GM23248 (cell line): ENCODE data around the gene TBC1D24. TPM values are rescaled to one million over a fixed set of nuclear protein-coding genes. Genes with fewer than 3 reads are reported as not detected.
A peak's percentile ranks its signal among the peaks of the same experiment; 100 is the strongest.
"Not testable (repeated sequence)": the region's sequence is repeated elsewhere in the genome, so short reads cannot be mapped to it uniquely, and the experiment has no call there.

Experiments used
- DNase-seq: peaks from one replicate; pipeline ENCODE4 v3.0.0-alpha.2; 2015
- H2AFZ ChIP-seq: fragments of 200-600 bp; sonication (generic); 2 replicates; pipeline ENCODE4 v1.6.1; 2016; ENCODE audit warnings: antibody characterized with exemption
- H3F3A ChIP-seq: fragments of 200-600 bp; sonication (generic); 2 replicates; pipeline ENCODE4 v1.6.1; 2016; ENCODE audit warnings: mild to moderate bottlenecking, antibody characterized with exemption, mixed run types; ENCODE audit not compliant: insufficient read depth
- H3K27ac ChIP-seq: fragments of 200-600 bp; sonication (generic); 2 replicates; pipeline ENCODE4 v1.5.1; 2016; ENCODE audit warnings: mild to moderate bottlenecking
- H3K27me3 ChIP-seq: fragments of 200-600 bp; sonication (generic); replicated peaks from 2 replicates; pipeline ENCODE4 v1.6.1; 2016; ENCODE audit warnings: mild to moderate bottlenecking; ENCODE audit not compliant: insufficient read depth
- H3K36me3 ChIP-seq: fragments of 200-600 bp; sonication (generic); 2 replicates; pipeline ENCODE4 v1.6.1; 2016; ENCODE audit warnings: low read depth, mild to moderate bottlenecking
- H3K4me1 ChIP-seq: fragments of 200-600 bp; sonication (generic); 2 replicates; pipeline ENCODE4 v1.6.1; 2016; ENCODE audit warnings: mild to moderate bottlenecking; ENCODE audit not compliant: insufficient read depth
- H3K4me2 ChIP-seq: fragments of 200-600 bp; sonication (generic); one replicate; pipeline ENCODE4 v1.6.1; 2016; ENCODE audit warnings: mild to moderate bottlenecking; ENCODE audit not compliant: unreplicated experiment
- H3K4me3 ChIP-seq: fragments of 200-600 bp; sonication (generic); 2 replicates; pipeline ENCODE4 v1.5.1; 2016; ENCODE audit warnings: mild to moderate bottlenecking
- H3K79me2 ChIP-seq: fragments of 200-600 bp; sonication (generic); 2 replicates; pipeline ENCODE4 v1.6.1; 2016; ENCODE audit warnings: mild to moderate bottlenecking; ENCODE audit not compliant: insufficient read depth
- H3K9ac ChIP-seq: fragments of 200-600 bp; sonication (generic); 2 replicates; pipeline ENCODE4 v1.6.1; 2016; ENCODE audit warnings: mild to moderate bottlenecking
- H3K9me2 ChIP-seq: fragments of 200-600 bp; sonication (generic); 2 replicates; pipeline ENCODE4 v1.6.1; 2016; ENCODE audit warnings: mixed run types, mild to moderate bottlenecking, moderate library complexity; ENCODE audit not compliant: insufficient read depth
- H3K9me3 ChIP-seq: fragments of 200-600 bp; sonication (generic); one replicate; pipeline ENCODE4 v1.6.1; 2017; ENCODE audit warnings: low read depth
- H4K20me1 ChIP-seq: fragments of 200-600 bp; sonication (generic); 2 replicates; pipeline ENCODE4 v1.6.0; 2016; ENCODE audit not compliant: insufficient read depth
- EZH2 ChIP-seq: fragments of 200-600 bp; sonication (generic); IDR thresholded peaks from 2 replicates; pipeline ENCODE4 v1.6.1; 2018; ENCODE audit warnings: antibody characterized with exemption, mild to moderate bottlenecking; ENCODE audit not compliant: insufficient read depth, poor library complexity, severe bottlenecking
- EZH2phosphoT487 ChIP-seq: fragments of 200-600 bp; sonication (generic); IDR thresholded peaks from 2 replicates; pipeline ENCODE4 v1.6.1; 2018; ENCODE audit warnings: antibody characterized with exemption, moderate library complexity, mild to moderate bottlenecking, low read depth; ENCODE audit not compliant: insufficient read depth
- WGBS, 2 experiments: methylation state at CpG; one replicate each; pipeline ENCODE4 v1.1.6; 2015 to 2017; ENCODE audit warnings: low lambda C conversion rate in 2 of 2, low coverage in 1 of 2; ENCODE audit errors: missing lambda C conversion rate in 2 of 2; 5-methylcytosine and 5-hydroxymethylcytosine counted together
- in situ Hi-C: fragments of 300-500 bp; cut with MboI; formaldehyde crosslinking; loops from 2 replicates; pipeline ENCODE4 v1.15.0; 2020
- polyA plus RNA-seq: library from polyadenylated mRNA; unstranded; fragments of >200 nt; fragmentation: Nextera tagmentation; extraction: Ambion mirVana; gene quantifications from 2 replicates; pipeline ENCODE4 v1.2.1, GENCODE V29; 2016
- total RNA-seq: library from RNA; depleted of rRNA; stranded (reverse); fragments of >200 nt; shearing (Covaris generic); gene quantifications from 2 replicates; pipeline ENCODE4 v1.2.3, GENCODE V29; 2014

TBC1D24 gene
- total and polyA plus RNA-seq, 2 experiments from 2014 or later: 10.1 to 18.7 TPM

- TF ChIP-seq EZH2 (no peak), EZH2phosphoT487 (no peak)
- Histone ChIP-seq H3K79me2 (no peaks in the 10 kb centered on the region), H3K4me1 (peaks cover 18% of the 10 kb centered on the region), H3K4me3 (peak overlapping the region; percentile 83), H3K36me3 (no peaks in the 10 kb centered on the region), H3K27ac (peak overlapping the region; percentile 81), H3K9ac (peak overlapping the region; percentile 88), H3K4me2 (peak overlapping the region; percentile 98), H3K9me2 (no peaks in the 10 kb centered on the region), H3K9me3 (no peaks in the 10 kb centered on the region), H3K27me3 (no peaks in the 10 kb centered on the region), H4K20me1 (no peaks in the 10 kb centered on the region), H3F3A (peaks cover 22% of the 10 kb centered on the region), H2AFZ (peak overlapping the region; percentile 74)
- in situ Hi-C loops: no loop called here
- peak; percentile 100 for DNase-seq
- WGBS, 2 experiments: 2 to 3% methylated on average over 55 to 81 of the region's 84 CpGs
These were observed 57.0 kb downstream of the TBC1D24 start for GRCh38 chr16:2531696-2532493.

DNA sequence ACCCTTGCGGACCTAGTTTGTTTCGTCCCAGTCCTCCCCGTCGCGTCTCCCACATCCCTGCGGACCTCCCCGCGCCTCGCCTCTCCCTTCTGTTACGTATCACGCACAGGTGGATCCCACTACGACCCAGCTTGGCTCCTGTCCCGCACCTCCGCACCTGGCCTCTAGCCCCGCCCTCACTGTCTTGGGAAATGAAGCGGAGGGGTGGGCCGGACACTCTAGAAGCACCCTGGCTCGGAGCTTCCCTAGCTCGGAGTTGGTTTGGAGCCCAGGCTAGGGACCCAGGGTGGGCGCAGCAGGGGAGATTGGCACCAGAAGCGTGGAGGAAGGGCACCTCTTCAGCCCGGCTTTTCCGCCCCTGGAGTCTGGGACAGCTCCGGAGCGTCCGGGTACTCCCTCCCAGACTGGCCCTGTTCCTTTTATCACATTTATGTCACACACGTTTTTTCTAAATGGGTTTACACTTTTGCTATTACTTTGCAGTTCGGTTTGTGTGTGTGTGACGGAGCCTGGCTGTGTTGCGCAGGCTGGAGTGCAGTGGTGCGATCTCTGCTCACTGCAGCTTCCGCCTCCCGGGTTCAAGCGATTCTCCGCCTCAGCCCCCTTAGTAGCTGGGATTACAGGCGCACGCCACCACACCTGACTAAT, 57.7 kb downstream of the TBC1D24 start:
- WGBS, 2 experiments: 2 to 3% methylated on average over 33 to 37 of the region's 37 CpGs
- TF ChIP-seq EZH2phosphoT487 (no peak), EZH2 (no peak)
- Histone ChIP-seq H3K9ac (peak overlapping the region; percentile 88), H3K4me2 (peak overlapping the region; percentile 98), H3K4me1 (peaks cover 19% of the 10 kb centered on the region), H3K27me3 (no peaks in the 10 kb centered on the region), H2AFZ (peak overlapping the region; percentile 74), H3K4me3 (peak overlapping the region; percentile 83), H3F3A (peaks cover 26% of the 10 kb centered on the region), H3K9me3 (no peaks in the 10 kb centered on the region), H4K20me1 (no peaks in the 10 kb centered on the region), H3K79me2 (no peaks in the 10 kb centered on the region), H3K27ac (peak overlapping the region; percentile 65), H3K36me3 (no peaks in the 10 kb centered on the region), H3K9me2 (no peaks in the 10 kb centered on the region)
- in situ Hi-C loops: no loop called here
- peak; percentile 60 for DNase-seq

DNA sequence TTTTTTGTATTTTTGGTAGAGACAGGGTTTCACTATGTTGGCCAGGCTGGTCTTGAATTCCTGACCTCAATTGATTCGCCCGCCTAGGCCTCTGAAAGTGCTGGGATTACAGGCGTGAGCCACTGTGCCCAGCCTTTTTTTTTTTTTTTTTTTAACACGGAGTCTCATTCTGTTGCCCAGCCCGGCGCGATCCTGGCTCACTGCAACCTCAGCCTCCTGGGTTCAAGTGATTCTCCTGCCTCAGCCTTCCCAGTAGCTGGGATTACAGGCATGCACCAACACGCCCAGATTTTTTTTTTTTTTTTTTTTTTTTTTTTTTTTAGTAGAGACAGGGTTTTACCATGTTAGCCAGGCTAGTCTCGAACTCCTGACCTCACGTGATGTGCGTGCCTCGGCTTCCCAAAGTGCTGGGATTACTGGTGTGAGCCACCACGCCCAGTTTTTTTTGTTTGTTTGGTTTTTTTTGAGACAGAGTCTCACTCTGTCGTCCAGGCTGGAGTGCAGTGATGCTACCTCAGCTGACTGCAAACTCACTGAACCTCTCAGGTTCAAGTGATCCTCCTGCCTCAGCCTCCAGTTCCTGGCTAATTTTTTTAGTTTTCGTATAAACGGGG, 58.3 kb downstream of the TBC1D24 start:
- H3K79me2 ChIP-seq, H3K36me3 ChIP-seq, in situ Hi-C loops, H3K9me3 ChIP-seq, H4K20me1 ChIP-seq, H3K9me2 ChIP-seq, H3K27me3 ChIP-seq: not testable (repeated sequence)
- H3K4me1 ChIP-seq: peaks cover 19% of the 10 kb centered on the region
- H3K4me3 ChIP-seq: peak overlapping the region; percentile 83
- H3K9ac ChIP-seq: peak overlapping the region; percentile 88
- 25 to 36% methylated on average over 10 to 16 of the region's 16 CpGs for WGBS, 2 experiments
- peak overlapping the region; percentile 65 for H3K27ac ChIP-seq
- H3K4me2 ChIP-seq: peak overlapping the region; percentile 98
- peak; percentile 36 for DNase-seq
- H3F3A ChIP-seq: peaks cover 26% of the 10 kb centered on the region
- peak overlapping the region; percentile 74 for H2AFZ ChIP-seq

GRCh38 chr16:2533912-2534311, 59.0 kb downstream of the TBC1D24 start:
- Histone ChIP-seq H3K4me3 (no peak overlapping the region), H3K27me3 (no peaks in the 10 kb centered on the region), H3K4me1 (peaks cover 20% of the 10 kb centered on the region), H3K27ac (no peak overlapping the region), H3K79me2 (peaks cover 6% of the 10 kb centered on the region), H3K9me3 (no peaks in the 10 kb centered on the region), H3K4me2 (no peak overlapping the region), H3K9ac (no peak overlapping the region), H3F3A (peaks cover 26% of the 10 kb centered on the region), H3K36me3 (no peaks in the 10 kb centered on the region), H3K9me2 (no peaks in the 10 kb centered on the region), H4K20me1 (no peaks in the 10 kb centered on the region), H2AFZ (no peak overlapping the region)
- TF ChIP-seq EZH2phosphoT487 (no peak), EZH2 (no peak)
- DNase-seq: no peak
- 93 to 95% methylated on average over 11 of the region's 11 CpGs for WGBS, 2 experiments
- in situ Hi-C loops: no loop called here

GRCh38 chr16:2534335-2534734, 59.4 kb downstream of the TBC1D24 start:
- Histone ChIP-seq H3K4me1 (peaks cover 25% of the 10 kb centered on the region), H3F3A (peaks cover 26% of the 10 kb centered on the region)
- H3K27ac ChIP-seq, H3K4me2 ChIP-seq, H3K9me3 ChIP-seq, H3K9me2 ChIP-seq, in situ Hi-C loops, H3K4me3 ChIP-seq, H2AFZ ChIP-seq, H3K79me2 ChIP-seq, H3K27me3 ChIP-seq, DNase-seq, H4K20me1 ChIP-seq, H3K9ac ChIP-seq, H3K36me3 ChIP-seq: not testable (repeated sequence)
- 98 to 99% methylated on average over 5 of the region's 5 CpGs for WGBS, 2 experiments
